ENCODE measurements around the gene RNASE8.

- peak; percentile 75; the same call in 1 of the 2 replicates for TF ChIP-seq TAF1 (IDR thresholded peaks at IDR 0.05; ENCODE audit: borderline replicate concordance, low read depth, low read length)
- TF ChIP-seq POLR2AphosphoS5 (IDR thresholded peaks at IDR 0.05; ENCODE audit: low read depth, low read length) = peak; percentile 94
- peak; percentile 95 for TF ChIP-seq POLR2A (IDR thresholded peaks at IDR 0.05; ENCODE audit: low read depth, low read length)
Measured at GRCh38 chr14:21103710-21104447, 46.3 kb downstream of the RNASE8 start.
